AG09319 (cell line): ENCODE results near the gene SLC35B4.

Experiments used
- DNase-seq: peaks from one replicate; pipeline ENCODE4 v3.0.0-alpha.2; 2010; ENCODE audit warnings: low read depth; ENCODE audit errors: extremely low read depth
- CTCF ChIP-seq: IDR thresholded peaks from 2 replicates; pipeline ENCODE4 v1.5.1; 2011; ENCODE audit warnings: low read depth, mild to moderate bottlenecking, inconsistent platforms, low read length, moderate library complexity

SLC35B4 gene

GRCh38 chr7:134332892-134333291 is 16.2 kb upstream of the SLC35B4 start:
- no peak for TF ChIP-seq CTCF
- DNase-seq = no peak

GRCh38 chr7:134331393-134331792 is 14.7 kb upstream of the SLC35B4 start:
- no peak for DNase-seq
- TF ChIP-seq CTCF = no peak

GRCh38 chr7:134330974-134331373 is 14.2 kb upstream of the SLC35B4 start:
- no peak for DNase-seq
- no peak for TF ChIP-seq CTCF

GRCh38 chr7:134329614-134330346 is 13.1 kb upstream of the SLC35B4 start:
- DNase-seq = no peak
- TF ChIP-seq CTCF = no peak

- no peak for TF ChIP-seq CTCF
- no peak for DNase-seq
Measured at GRCh38 chr7:134328900-134329299, 12.2 kb upstream of the SLC35B4 start.

GRCh38 chr7:134327896-134328295 is 11.2 kb upstream of the SLC35B4 start:
- peak; percentile 20 for DNase-seq
- TF ChIP-seq CTCF = peak; percentile 46

GRCh38 chr7:134324107-134324506 is 7.4 kb upstream of the SLC35B4 start:
- DNase-seq = no peak
- no peak for TF ChIP-seq CTCF
